Astrocyte (in vitro differentiated cells and primary cell): ENCODE measurements around the gene RPS21.

ENCODE experiments used
- CTCF ChIP-seq: IDR thresholded peaks from 2 replicates; pipeline ENCODE4 v1.5.1; 2011; ENCODE audit warnings: low read depth, mild to moderate bottlenecking, inconsistent platforms, low read length, moderate library complexity; ENCODE audit not compliant: insufficient read depth
- EZH2 ChIP-seq: IDR thresholded peaks from 2 replicates; pipeline ENCODE4 v1.6.1; 2012; ENCODE audit warnings: mild to moderate bottlenecking, low read length, inconsistent platforms; ENCODE audit not compliant: insufficient read depth

GRCh38 chr20:62344782-62345181 lies 42.1 kb upstream of the RPS21 start:
- TF ChIP-seq CTCF (no peak), EZH2 (no peak)
